GM18517 (cell line): ENCODE data around the gene PCNX4.

Source experiments
- ATAC-seq: cut with Tn5 transposase; IDR thresholded peaks from one replicate; pipeline ENCODE4 v1.9.1; 2021; ENCODE audit warnings: mild to moderate bottlenecking, moderate library complexity; ENCODE audit not compliant: unreplicated experiment

PCNX4 gene

DNA sequence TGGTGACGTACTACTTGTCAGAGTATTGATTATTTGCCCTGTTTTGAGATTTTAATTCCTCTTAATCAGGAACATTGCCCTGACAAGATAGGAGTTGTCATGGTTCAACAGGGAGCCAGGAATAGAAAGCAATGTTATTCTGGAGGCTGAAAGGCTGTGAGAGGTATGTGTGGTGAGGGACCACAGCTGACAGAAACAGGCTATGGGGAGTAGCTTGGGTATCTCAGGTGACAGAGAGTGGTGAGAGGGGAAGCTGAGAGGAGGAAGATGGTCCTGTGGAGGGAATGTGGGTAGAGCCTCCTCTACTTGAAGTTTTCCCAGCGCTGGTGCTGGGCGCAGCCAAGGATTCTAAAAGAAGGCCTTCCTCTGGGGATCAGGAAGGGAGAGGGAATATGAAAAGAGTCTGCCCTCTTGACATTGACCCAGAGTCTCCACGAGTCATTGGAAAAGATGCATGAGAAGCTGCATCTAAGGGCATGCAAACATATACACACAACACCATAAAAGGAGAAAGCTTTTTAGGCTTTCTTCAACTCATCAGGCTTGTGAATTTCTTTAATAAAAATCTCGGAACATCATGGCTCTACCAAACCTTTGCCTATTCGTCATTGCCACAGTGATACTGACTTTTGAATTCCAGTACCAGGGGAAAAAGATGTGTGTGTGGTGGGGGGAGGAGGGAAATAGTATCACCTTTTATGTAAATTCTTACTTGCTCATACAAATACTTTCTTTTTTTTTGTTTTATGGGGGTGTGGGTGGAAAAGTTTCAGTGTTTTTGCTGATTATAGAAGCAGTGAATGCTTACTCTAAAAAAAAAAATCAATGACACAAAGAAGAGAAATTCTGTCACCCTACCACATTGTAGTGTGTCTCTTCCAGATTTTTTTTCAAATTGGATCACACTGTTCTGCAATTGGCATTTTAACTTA, 113.4 kb downstream of the PCNX4 start:
- peak; percentile 49 for ATAC-seq

DNA sequence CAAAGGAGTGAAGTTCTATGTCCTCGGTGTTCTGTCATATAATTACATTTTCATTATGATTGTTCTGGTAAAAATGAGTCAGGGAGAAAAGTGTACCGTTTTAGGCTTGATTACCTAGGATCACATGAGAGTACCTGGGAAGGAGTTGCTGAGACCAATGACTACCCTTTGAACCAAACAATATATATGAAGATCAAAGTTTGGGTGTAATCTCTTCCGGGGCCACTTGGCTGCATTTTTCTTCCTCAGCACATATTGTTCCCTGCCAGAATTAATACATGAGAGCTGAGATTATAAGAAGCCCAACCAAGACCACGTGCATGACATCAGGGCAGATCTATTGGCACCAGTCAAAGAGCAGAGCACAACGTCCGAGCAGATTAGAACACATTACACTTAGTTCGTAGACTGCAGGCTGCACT, 114.5 kb downstream of the PCNX4 start:
- no peak for ATAC-seq

DNA sequence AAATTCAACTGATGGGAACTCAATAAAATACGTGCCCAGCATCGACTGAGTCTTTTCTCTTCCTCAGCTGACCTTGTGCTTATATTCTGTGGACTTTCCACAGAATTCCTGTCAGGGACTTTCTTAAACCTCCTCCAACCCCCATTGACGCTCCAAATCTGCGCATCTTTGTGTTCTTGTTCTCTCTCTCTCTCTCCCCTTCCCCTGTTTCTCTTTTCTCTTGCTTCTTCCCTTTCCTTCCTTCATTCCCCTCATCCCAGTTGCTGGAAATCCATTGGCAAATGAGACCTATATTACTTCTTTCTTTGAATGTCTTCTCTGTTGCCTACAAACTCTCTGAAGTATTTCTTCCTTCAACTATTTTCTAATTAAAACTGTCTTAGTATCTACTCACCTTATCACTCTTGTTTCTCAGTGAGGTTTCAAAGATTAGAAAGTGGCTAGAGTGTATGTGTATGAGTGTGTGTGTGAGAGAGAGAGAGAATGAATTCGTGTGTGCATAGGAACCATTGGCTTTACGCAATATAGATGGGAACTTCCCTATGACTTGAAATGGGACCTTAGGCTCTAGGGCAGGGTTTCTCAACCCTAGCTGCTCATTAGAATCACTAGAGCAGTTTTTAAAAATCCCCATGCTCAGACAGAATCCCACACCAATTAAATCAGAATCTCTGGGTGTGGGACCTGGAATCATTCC, 115.3 kb downstream of the PCNX4 start:
- ATAC-seq = peak; percentile 26

DNA sequence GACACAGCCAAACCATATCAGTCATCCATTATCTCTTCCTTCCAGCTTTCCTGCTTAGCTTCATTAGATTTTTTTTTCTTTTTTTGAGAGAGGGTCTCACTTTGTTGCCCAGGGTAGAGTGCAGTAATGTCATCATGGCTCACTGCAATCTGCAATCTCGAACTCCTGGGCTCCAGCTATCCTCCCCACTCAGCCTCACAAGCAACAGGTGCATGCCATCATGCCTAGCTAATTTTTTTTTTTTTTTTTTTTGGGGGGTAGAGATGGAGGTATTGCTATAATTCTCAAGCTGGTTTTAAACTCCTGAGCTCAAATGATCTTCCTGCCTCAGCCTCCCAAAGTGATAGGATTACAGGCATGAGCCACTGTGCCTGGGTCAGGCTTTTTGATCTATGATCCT, 119.0 kb downstream of the PCNX4 start:
- no peak for ATAC-seq

DNA sequence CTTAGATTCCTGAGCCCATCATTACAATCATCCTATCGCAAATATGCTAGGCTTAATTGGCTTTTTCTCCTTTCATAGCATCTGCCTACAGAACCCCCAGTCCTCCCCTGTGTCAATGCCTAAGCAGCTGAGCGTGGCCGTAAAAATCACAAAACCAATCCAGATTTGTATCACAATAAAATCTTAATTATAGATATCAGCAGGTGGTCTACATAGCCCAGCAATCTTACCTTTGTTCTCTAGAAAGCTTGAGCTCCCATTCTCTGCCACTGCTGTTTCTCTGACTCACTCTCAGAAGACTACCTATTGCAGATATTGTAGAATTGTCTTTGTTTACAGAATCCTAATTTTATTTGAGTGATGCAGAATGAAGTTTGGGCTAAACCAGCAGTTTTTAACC, 119.4 kb downstream of the PCNX4 start:
- ATAC-seq = no peak

DNA sequence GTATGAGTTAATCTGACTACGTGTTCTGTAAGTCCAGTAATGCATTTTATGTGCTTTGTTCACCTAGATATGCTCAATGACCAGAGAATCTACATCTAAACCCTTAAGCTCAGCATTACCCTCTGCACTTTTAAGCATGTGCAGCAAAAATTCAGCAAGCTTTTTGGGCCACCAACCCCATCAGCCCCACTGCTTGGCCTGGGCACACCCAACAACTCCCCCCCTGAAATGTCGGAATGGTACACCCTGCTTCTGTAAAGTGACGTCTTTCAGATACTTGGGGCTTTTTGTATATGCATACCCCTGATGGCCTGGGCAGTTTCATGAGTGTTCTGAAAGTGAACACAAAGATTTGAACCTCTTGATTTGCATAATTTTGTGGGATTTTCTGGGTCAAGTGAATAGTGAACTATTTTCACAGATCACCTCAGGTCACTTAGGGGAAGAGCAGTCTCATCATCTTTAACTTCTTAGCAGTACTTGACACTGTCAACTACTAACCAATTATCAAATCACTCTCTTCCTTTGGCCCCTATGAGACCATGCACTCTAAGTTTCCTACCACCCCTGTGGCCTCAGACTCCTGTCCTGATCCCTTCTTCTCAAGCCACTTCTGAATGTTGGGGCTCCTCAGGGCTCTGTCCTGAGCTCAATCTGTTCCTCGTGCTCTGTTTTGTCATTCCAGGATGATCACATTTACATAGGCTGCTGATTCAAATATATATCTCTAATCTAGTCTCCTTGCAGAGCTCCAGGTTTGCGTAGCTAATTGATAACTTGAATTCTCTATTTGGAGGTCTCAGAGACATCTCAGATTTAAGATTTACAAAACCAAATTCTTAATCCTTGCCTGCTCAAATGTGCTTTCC, 121.0 kb downstream of the PCNX4 start:
- ATAC-seq = peak; percentile 91

DNA sequence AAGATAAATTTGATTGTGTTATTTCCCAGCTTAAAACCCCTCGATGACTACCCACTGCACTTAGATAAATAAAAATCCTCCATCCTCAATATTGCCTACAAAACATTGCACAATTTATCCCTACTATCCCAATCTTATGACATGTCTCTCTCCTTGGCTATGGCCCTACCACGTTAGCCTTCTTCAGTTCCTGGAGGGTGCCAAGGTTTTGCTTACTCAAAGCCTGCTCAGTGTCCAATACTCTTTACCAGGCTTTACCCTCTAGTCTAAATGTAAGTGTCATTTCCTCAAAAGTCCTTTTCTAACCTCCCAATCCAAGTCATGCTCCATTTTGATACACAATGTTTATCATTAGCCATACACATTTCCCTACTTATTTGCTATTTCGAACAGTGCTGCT, 122.3 kb downstream of the PCNX4 start:
- no peak for ATAC-seq

DNA sequence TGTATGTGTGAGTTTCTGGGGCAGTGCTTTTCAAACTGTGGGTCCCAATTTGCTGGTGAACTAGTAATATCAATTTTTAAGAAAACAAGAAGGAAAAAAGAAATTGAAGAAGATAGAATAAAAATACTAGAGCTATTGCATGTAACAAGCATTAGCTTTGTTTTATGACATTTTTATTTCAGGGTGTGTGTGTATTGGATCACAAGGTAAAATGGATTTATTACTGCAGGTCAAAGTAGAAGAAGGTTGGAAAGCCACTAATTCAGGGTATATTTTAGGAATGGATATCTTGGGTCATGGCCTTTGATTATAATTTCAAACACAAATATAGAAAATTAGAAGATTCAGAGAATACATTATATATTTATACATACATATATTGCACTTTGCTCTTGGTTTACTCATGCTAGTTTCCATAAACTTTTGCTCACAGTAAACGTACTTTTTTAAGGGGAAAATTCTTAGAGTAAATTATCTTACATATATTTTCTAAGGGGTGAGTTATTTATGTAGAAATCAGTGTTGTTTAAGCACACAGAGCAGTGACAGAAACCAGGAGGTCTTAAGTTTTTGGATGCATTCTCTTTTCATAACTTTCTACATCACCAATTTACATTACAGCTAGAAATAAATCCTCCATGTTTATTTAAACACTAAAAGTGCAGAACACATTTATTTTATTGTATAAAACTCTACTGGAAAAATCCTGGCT, 122.8 kb downstream of the PCNX4 start:
- ATAC-seq = no peak

DNA sequence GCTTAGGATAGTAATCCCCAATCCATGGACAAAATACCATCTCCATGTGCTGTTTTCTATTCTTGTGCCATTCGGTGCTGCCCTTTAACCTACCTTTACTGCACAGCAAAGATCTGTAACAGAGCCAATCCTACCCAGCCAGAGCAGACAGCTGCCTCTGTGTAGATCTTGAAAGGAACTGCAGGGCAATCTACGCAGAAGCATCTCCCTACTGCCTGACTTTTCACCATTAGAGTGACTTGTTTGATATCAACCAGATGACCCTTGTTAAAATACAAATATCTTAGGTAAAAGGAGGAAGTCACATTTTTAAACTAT, 123.4 kb downstream of the PCNX4 start:
- ATAC-seq = no peak

DNA sequence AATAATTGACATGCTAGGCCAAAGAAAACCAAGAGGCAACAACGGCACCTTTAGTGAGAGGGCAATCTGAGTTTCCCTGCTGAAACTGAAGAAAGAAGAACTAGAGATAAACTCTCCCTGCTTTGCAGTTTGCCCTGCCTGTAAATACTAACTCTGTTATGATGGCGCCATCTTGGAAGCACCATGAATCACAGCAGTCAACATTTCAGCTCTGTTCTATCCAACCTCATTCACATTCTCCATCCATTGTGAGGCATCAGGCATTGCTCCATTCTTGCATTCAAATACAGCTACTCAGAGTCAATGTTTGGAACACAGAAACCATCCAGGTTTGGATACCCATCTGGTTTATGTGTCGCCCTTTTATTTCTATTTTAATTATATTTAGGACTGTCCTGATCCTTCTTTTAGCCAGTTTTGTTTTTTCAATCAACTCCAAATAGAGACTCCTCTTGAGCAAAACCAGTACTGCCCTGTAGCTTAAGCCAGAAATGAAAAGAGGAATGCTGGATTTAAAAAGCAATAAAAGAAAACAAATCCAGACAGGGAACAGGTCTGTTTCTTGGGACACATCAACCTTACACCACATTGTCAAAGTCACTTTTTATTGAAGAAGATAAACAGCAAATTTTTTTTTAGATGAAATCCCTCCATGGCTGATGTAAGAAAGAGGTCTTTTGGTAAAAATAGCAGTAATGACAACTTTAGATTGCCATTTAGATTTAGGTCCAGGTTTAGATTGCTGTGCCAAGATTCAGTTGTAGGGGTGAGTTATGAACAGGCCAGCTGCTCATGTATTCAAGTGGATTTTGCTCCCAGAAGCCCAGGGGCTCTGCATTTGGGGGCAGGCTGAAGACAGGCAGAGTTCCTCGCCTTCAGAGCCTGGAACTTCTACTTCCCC, 124.0 kb downstream of the PCNX4 start:
- ATAC-seq = no peak

DNA sequence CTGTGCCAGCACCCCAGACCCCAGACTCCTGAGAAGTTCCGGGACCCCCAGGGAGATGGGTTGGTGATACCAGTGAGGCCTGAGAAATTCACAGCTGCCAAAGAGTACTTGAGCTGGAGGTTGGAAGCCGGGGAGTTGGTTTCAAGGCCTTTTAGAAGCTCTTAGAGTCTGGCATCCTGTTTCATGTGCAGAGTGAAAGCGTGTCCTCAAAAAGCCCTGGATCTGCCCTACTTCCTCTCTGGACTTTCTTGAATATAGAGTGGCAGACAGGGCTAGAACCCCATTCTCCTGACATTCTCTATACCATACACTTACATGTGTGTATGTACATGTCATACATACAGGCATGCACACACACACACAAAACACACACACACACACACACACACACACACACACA, 126.0 kb downstream of the PCNX4 start:
- no peak for ATAC-seq
